Endothelial cell of umbilical vein (primary cell): ENCODE measurements around the gene MT1E.

Experiments used
- CTCF ChIP-seq, 2 donors: IDR thresholded peaks; 1 replicate in 1 of 2; 2 replicates in 1 of 2; pipeline ENCODE4 v1.5.1; 2011; ENCODE audit warnings: low read length in 2 of 2, mild to moderate bottlenecking in 2 of 2, moderate library complexity in 2 of 2, control low read depth in 1 of 2, inconsistent platforms in 1 of 2, low read depth in 1 of 2; ENCODE audit not compliant: insufficient read depth in 1 of 2; ENCODE audit errors: extremely low read depth in 1 of 2
- EZH2 ChIP-seq: IDR thresholded peaks from 2 replicates; pipeline ENCODE4 v1.6.1; 2012; ENCODE audit warnings: borderline replicate concordance, low read depth, mild to moderate bottlenecking, moderate library complexity, low read length, inconsistent platforms; ENCODE audit not compliant: severe bottlenecking
- MAX ChIP-seq: IDR thresholded peaks from 2 replicates; pipeline ENCODE4 v1.6.1; 2011; ENCODE audit not compliant: insufficient read depth, insufficient read length
- POLR2A ChIP-seq: IDR thresholded peaks from 2 replicates; pipeline ENCODE4 v1.6.1; 2012; ENCODE audit warnings: low read depth, mild to moderate bottlenecking, control low read depth, low read length

- no peak for TF ChIP-seq EZH2
- no peak for TF ChIP-seq CTCF (IDR thresholded peaks at IDR 0.05; ENCODE audit: extremely low read depth in 1 of 2, insufficient read depth in 1 of 2, low read depth in 1 of 2, low read length in 2 of 2)
- TF ChIP-seq MAX = no peak
- no peak for TF ChIP-seq POLR2A
Measured at GRCh38 chr16:56629531-56629930, 4.0 kb downstream of the MT1E start.
